ENCODE measurements around the gene HMHB1. TPM values are rescaled to one million over a fixed set of nuclear protein-coding genes. Genes with fewer than 3 reads are reported as not detected.

The HMHB1 gene
- total and polyA plus RNA-seq, 9 of the 15 experiments (the other 6 are each of a cell fraction or from before 2014, with no cell fraction given): not detected

- TF ChIP-seq RFX5 (IDR thresholded peaks at IDR 0.05; ENCODE audit: low read depth, low read length): no peak
- TF ChIP-seq CHCHD3 (CRISPR knock-in tag; IDR thresholded peaks at IDR 0.05): no peak
- no peak for TF ChIP-seq SMARCA4 (IDR thresholded peaks at IDR 0.05)
- no peak for TF ChIP-seq FOXA1 (IDR thresholded peaks at IDR 0.05; ENCODE audit: borderline replicate concordance)
- no peak for TF ChIP-seq HDGF (IDR thresholded peaks at IDR 0.05)
- TF ChIP-seq RNF2 (IDR thresholded peaks at IDR 0.05): no peak
- TF ChIP-seq, protein P1, sequence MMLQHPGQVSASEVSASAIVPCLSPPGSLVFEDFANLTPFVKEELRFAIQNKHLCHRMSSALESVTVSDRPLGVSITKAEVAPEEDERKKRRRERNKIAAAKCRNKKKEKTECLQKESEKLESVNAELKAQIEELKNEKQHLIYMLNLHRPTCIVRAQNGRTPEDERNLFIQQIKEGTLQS (IDR thresholded peaks at IDR 0.05): peak; percentile 56; the same call in 1 of the 2 replicates
- TF ChIP-seq, protein P1 (CRISPR knock-in tag; conservative IDR thresholded peaks at IDR 0.05): no peak; the same call in 1 of the 2 replicates
- no peak for TF ChIP-seq KDM5B (IDR thresholded peaks at IDR 0.05; ENCODE audit: insufficient replicate concordance, low read depth, low read length)
- TF ChIP-seq CREBBP (IDR thresholded peaks at IDR 0.05; ENCODE audit: low read depth, low read length): no peak
- no peak for TF ChIP-seq POLR2G (IDR thresholded peaks at IDR 0.05; ENCODE audit: low read depth, low read length)
- TF ChIP-seq, protein P2, sequence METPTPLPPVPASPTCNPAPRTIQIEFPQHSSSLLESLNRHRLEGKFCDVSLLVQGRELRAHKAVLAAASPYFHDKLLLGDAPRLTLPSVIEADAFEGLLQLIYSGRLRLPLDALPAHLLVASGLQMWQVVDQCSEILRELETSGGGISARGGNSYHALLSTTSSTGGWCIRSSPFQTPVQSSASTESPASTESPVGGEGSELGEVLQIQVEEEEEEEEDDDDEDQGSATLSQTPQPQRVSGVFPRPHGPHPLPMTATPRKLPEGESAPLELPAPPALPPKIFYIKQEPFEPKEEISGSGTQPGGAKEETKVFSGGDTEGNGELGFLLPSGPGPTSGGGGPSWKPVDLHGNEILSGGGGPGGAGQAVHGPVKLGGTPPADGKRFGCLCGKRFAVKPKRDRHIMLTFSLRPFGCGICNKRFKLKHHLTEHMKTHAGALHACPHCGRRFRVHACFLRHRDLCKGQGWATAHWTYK (CRISPR knock-in tag; IDR thresholded peaks at IDR 0.05): no peak
- TF ChIP-seq FOXJ3 (CRISPR knock-in tag; IDR thresholded peaks at IDR 0.05): no peak
- no peak for TF ChIP-seq TAL1 (IDR thresholded peaks at IDR 0.05)
- no peak for TF ChIP-seq DNMT1 (IDR thresholded peaks at IDR 0.05)
- TF ChIP-seq ZBTB49 (CRISPR knock-in tag; IDR thresholded peaks at IDR 0.05; ENCODE audit: borderline replicate concordance): no peak
- TF ChIP-seq, protein P3, sequence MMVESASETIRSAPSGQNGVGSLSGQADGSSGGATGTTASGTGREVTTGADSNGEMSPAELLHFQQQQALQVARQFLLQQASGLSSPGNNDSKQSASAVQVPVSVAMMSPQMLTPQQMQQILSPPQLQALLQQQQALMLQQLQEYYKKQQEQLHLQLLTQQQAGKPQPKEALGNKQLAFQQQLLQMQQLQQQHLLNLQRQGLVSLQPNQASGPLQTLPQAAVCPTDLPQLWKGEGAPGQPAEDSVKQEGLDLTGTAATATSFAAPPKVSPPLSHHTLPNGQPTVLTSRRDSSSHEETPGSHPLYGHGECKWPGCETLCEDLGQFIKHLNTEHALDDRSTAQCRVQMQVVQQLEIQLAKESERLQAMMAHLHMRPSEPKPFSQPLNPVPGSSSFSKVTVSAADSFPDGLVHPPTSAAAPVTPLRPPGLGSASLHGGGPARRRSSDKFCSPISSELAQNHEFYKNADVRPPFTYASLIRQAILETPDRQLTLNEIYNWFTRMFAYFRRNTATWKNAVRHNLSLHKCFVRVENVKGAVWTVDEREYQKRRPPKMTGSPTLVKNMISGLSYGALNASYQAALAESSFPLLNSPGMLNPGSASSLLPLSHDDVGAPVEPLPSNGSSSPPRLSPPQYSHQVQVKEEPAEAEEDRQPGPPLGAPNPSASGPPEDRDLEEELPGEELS (CRISPR knock-in tag; IDR thresholded peaks at IDR 0.05; ENCODE audit: borderline replicate concordance): no peak
- no peak for TF ChIP-seq MYC (IDR thresholded peaks at IDR 0.05; ENCODE audit: low read depth, low read length)
- no peak for TF ChIP-seq MYC (CRISPR knock-in tag; IDR thresholded peaks at IDR 0.05; ENCODE audit: borderline replicate concordance, low read depth)
- TF ChIP-seq, protein P4, sequence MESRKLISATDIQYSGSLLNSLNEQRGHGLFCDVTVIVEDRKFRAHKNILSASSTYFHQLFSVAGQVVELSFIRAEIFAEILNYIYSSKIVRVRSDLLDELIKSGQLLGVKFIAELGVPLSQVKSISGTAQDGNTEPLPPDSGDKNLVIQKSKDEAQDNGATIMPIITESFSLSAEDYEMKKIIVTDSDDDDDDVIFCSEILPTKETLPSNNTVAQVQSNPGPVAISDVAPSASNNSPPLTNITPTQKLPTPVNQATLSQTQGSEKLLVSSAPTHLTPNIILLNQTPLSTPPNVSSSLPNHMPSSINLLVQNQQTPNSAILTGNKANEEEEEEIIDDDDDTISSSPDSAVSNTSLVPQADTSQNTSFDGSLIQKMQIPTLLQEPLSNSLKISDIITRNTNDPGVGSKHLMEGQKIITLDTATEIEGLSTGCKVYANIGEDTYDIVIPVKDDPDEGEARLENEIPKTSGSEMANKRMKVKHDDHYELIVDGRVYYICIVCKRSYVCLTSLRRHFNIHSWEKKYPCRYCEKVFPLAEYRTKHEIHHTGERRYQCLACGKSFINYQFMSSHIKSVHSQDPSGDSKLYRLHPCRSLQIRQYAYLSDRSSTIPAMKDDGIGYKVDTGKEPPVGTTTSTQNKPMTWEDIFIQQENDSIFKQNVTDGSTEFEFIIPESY (CRISPR knock-in tag; IDR thresholded peaks at IDR 0.05): no peak
Observed at GRCh38 chr5:143824851-143825720, 13.1 kb downstream of the HMHB1 start (continued).

All from K562 (cell line).